MM.1S (cell line): ENCODE data around the gene GPX7.

ENCODE experiments used
- DNase-seq: peaks from one replicate; pipeline ENCODE4 v3.0.0-alpha.2; 2015
- H2AFZ ChIP-seq: fragments of 300-600 bp; sonication (generic); 2 replicates; pipeline ENCODE4 v1.6.0; 2016; ENCODE audit warnings: antibody characterized with exemption, low read length
- H3F3A ChIP-seq: fragments of 300-600 bp; sonication (generic); 2 replicates; pipeline ENCODE4 v1.6.1; 2016; ENCODE audit warnings: mild to moderate bottlenecking, antibody characterized with exemption, low read length, moderate library complexity, mixed read lengths; ENCODE audit not compliant: insufficient read depth
- H3K27ac ChIP-seq: fragments of 300-600 bp; sonication (generic); 2 replicates; pipeline ENCODE4 v1.5.1; 2016; ENCODE audit warnings: mild to moderate bottlenecking, low read length
- H3K27me3 ChIP-seq: fragments of 300-600 bp; sonication (generic); replicated peaks from 2 replicates; pipeline ENCODE4 v1.6.0; 2016; ENCODE audit warnings: low read length; ENCODE audit not compliant: insufficient read depth
- H3K36me3 ChIP-seq: fragments of 300-600 bp; sonication (generic); replicated peaks from 2 replicates; pipeline ENCODE4 v1.6.1; 2016; ENCODE audit warnings: mild to moderate bottlenecking, low read length, mixed read lengths; ENCODE audit not compliant: insufficient read depth
- H3K4me1 ChIP-seq: fragments of 300-600 bp; sonication (generic); 2 replicates; pipeline ENCODE4 v1.6.1; 2016; ENCODE audit warnings: low read length, mixed read lengths
- H3K4me2 ChIP-seq: fragments of 300-600 bp; sonication (generic); 2 replicates; pipeline ENCODE4 v1.6.0; 2016; ENCODE audit warnings: low read depth, low read length
- H3K4me3 ChIP-seq: fragments of 300-600 bp; sonication (generic); 2 replicates; pipeline ENCODE4 v1.5.1; 2016; ENCODE audit warnings: low read length, mixed read lengths
- H3K79me2 ChIP-seq: fragments of 300-600 bp; sonication (generic); 2 replicates; pipeline ENCODE4 v1.6.1; 2016; ENCODE audit warnings: mixed run types, low read length, mixed read lengths
- H3K9ac ChIP-seq: fragments of 300-600 bp; sonication (generic); 2 replicates; pipeline ENCODE4 v1.6.1; 2016; ENCODE audit warnings: low read length, mixed read lengths
- H3K9me2 ChIP-seq: fragments of 300-600 bp; sonication (generic); replicated peaks from 2 replicates; pipeline ENCODE4 v1.6.1; 2016; ENCODE audit warnings: mild to moderate bottlenecking, low read length, mixed read lengths; ENCODE audit not compliant: insufficient read depth
- H3K9me3 ChIP-seq: fragments of 300-600 bp; sonication (generic); replicated peaks from 2 replicates; pipeline ENCODE4 v1.6.1; 2016; ENCODE audit warnings: mild to moderate bottlenecking, low read length, mixed read lengths; ENCODE audit not compliant: insufficient read depth
- H4K20me1 ChIP-seq: fragments of 300-600 bp; sonication (generic); 2 replicates; pipeline ENCODE4 v1.6.1; 2016; ENCODE audit warnings: mild to moderate bottlenecking, low read length, moderate library complexity, mixed read lengths; ENCODE audit not compliant: insufficient read depth
- EZH2 ChIP-seq: fragments of 300-600 bp; sonication (generic); optimal IDR thresholded peaks from 2 replicates; pipeline ENCODE3; 2017; ENCODE audit warnings: low read depth, mild to moderate bottlenecking, antibody characterized with exemption, low read length, mixed read lengths
- EZH2phosphoT487 ChIP-seq: fragments of 300-600 bp; sonication (generic); IDR thresholded peaks from 2 replicates; pipeline ENCODE4 v1.6.1; 2018; ENCODE audit warnings: antibody characterized with exemption, low read length
- TF ChIP-seq, protein P1 (sequence below): fragments of 300-600 bp; sonication (generic); IDR thresholded peaks from 2 replicates; pipeline ENCODE4 v1.5.1; 2016; ENCODE audit warnings: antibody characterized with exemption, low read length, mixed read lengths

Gene GPX7

GRCh38 chr1:52590266-52590665, 11.9 kb upstream of the GPX7 start:
- no peak for DNase-seq
- Histone ChIP-seq H3K9ac (no peak overlapping the region), H3K4me3 (no peak overlapping the region), H2AFZ (no peak overlapping the region), H3F3A (no peaks in the 10 kb centered on the region), H3K4me2 (no peak overlapping the region), H4K20me1 (no peaks in the 10 kb centered on the region), H3K79me2 (no peaks in the 10 kb centered on the region), H3K27ac (no peak overlapping the region), H3K36me3 (no peaks in the 10 kb centered on the region), H3K9me3 (no peaks in the 10 kb centered on the region), H3K9me2 (no peaks in the 10 kb centered on the region), H3K27me3 (no peaks in the 10 kb centered on the region), H3K4me1 (no peaks in the 10 kb centered on the region)
- TF ChIP-seq, protein P1, sequence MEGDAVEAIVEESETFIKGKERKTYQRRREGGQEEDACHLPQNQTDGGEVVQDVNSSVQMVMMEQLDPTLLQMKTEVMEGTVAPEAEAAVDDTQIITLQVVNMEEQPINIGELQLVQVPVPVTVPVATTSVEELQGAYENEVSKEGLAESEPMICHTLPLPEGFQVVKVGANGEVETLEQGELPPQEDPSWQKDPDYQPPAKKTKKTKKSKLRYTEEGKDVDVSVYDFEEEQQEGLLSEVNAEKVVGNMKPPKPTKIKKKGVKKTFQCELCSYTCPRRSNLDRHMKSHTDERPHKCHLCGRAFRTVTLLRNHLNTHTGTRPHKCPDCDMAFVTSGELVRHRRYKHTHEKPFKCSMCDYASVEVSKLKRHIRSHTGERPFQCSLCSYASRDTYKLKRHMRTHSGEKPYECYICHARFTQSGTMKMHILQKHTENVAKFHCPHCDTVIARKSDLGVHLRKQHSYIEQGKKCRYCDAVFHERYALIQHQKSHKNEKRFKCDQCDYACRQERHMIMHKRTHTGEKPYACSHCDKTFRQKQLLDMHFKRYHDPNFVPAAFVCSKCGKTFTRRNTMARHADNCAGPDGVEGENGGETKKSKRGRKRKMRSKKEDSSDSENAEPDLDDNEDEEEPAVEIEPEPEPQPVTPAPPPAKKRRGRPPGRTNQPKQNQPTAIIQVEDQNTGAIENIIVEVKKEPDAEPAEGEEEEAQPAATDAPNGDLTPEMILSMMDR = no peak
- no peak for TF ChIP-seq EZH2
- no peak for TF ChIP-seq EZH2phosphoT487

GRCh38 chr1:52592637-52593323, 9.4 kb upstream of the GPX7 start:
- Histone ChIP-seq H3K79me2 (no peaks in the 10 kb centered on the region), H4K20me1 (no peaks in the 10 kb centered on the region), H3K4me2 (no peak overlapping the region), H3K27me3 (no peaks in the 10 kb centered on the region), H2AFZ (no peak overlapping the region), H3K4me1 (no peaks in the 10 kb centered on the region), H3K9ac (no peak overlapping the region), H3F3A (no peaks in the 10 kb centered on the region), H3K27ac (no peak overlapping the region), H3K36me3 (no peaks in the 10 kb centered on the region), H3K4me3 (no peak overlapping the region), H3K9me2 (no peaks in the 10 kb centered on the region), H3K9me3 (no peaks in the 10 kb centered on the region)
- TF ChIP-seq EZH2phosphoT487 (no peak), EZH2 (no peak)
- TF ChIP-seq, protein P1 = no peak
- DNase-seq = no peak

DNA sequence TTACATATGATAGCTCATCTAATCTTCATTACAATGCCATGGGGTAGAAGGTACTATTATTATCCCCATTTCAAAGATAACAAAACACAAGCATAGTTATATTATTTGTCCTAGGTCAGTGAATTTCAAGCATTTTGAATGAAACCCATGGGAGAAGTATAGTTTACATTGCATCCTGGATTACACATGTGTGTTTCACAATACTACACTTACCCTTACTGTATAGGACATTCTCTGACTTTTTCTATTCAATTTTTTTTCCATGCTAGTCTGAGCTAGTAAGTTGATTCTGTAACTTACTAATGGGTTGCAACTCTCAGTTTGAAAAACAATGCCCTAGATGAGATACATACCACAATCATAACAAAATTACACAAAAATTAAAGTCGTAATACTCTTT, 8.7 kb upstream of the GPX7 start:
- no peak for DNase-seq
- H3K4me1 ChIP-seq = no peaks in the 10 kb centered on the region
- H3K36me3 ChIP-seq = no peaks in the 10 kb centered on the region
- H4K20me1 ChIP-seq = no peaks in the 10 kb centered on the region
- H3K9ac ChIP-seq = no peak overlapping the region
- H3K27me3 ChIP-seq = no peaks in the 10 kb centered on the region
- no peaks in the 10 kb centered on the region for H3F3A ChIP-seq
- no peaks in the 10 kb centered on the region for H3K79me2 ChIP-seq
- H3K4me2 ChIP-seq = no peak overlapping the region
- TF ChIP-seq, protein P1 = no peak
- no peak overlapping the region for H2AFZ ChIP-seq
- no peak overlapping the region for H3K4me3 ChIP-seq
- H3K9me2 ChIP-seq = no peaks in the 10 kb centered on the region
- no peak overlapping the region for H3K27ac ChIP-seq
- no peaks in the 10 kb centered on the region for H3K9me3 ChIP-seq
